Activated CD8-positive, alpha-beta T cell treated with anti-CD3 and anti-CD28 coated beads for 36 hours (primary cell): ENCODE data around the gene UVRAG. TPM values are rescaled to one million over a fixed set of nuclear protein-coding genes. Genes with fewer than 3 reads are reported as not detected.

Experiments used
- ATAC-seq: fragments of 200-7000 bp; cut with Tn5 transposase; one replicate; pipeline ENCODE4 v1.10.0; 2021; ENCODE audit warnings: mild to moderate bottlenecking, moderate library complexity
- CTCF ChIA-PET: fragments of 350-600 bp; sonication (Branson Sonifier 250); formaldehyde crosslinking; loops from one replicate; lab custom pipeline; 2021; ENCODE audit warnings: antibody characterized with exemption; lab: Charles Lee
- POLR2A ChIA-PET: fragments of 350-600 bp; sonication (Branson Sonifier 250); formaldehyde crosslinking; loops from one replicate; lab custom pipeline; 2021; ENCODE audit warnings: antibody characterized with exemption; lab: Charles Lee
- DNase-seq: peaks from one replicate; pipeline ENCODE4 v3.0.0-alpha.2; 2020
- H3K27ac Mint-ChIP-seq: one replicate; pipeline ENCODE4 v1.8.0; 2021; ENCODE audit warnings: mild to moderate bottlenecking, mixed read lengths
- H3K27me3 Mint-ChIP-seq: one replicate; pipeline ENCODE4 v1.8.0; 2021; ENCODE audit warnings: mixed read lengths
- H3K36me3 Mint-ChIP-seq: one replicate; pipeline ENCODE4 v1.8.0; 2021; ENCODE audit warnings: low read depth, mixed read lengths
- H3K4me1 Mint-ChIP-seq: one replicate; pipeline ENCODE4 v1.8.0; 2021; ENCODE audit warnings: low read depth, mixed read lengths
- H3K4me3 Mint-ChIP-seq: one replicate; pipeline ENCODE4 v1.8.0; 2021; ENCODE audit warnings: mild to moderate bottlenecking, moderate library complexity, mixed read lengths
- H3K9me3 Mint-ChIP-seq: one replicate; pipeline ENCODE4 v1.8.0; 2021; ENCODE audit warnings: mixed read lengths
- CTCF ChIP-seq: fragments of 200-600 bp; IDR thresholded peaks from one replicate; pipeline ENCODE4 v1.8.0; 2022; ENCODE audit warnings: antibody characterized with exemption, mild to moderate bottlenecking
- intact Hi-C: fragments of 100-400 bp; cut with micrococcal nuclease; formaldehyde crosslinking; loops from one replicate; pipeline ENCODE4 v1.10.0; 2022
- total RNA-seq, 2 experiments: library from RNA; stranded (reverse); gene quantifications; one replicate each; pipeline ENCODE4 v1.2.3, GENCODE V29; 2021

Gene UVRAG
- total RNA-seq, 2 experiments from 2014 or later = 14.4 to 15.7 TPM

- no peaks in the 10 kb centered on the region for H3K9me3 Mint-ChIP-seq
- no peak overlapping the region for H3K27ac Mint-ChIP-seq
- ATAC-seq (no peak), DNase-seq (no peak)
- intact Hi-C loops = no loop called here
- no peak for TF ChIP-seq CTCF
- ChIA-PET CTCF (interaction anchor here (0.8 to 2.0 kb wide), 4 partner anchors 10 to 75 kb away, joined by 3 to 20 read pairs (median 5); no protein-coding TSS in a partner anchor), POLR2A (interaction anchor here (0.6 kb wide), 1 partner anchor 462 kb away, joined by 3 read pairs; no protein-coding TSS in a partner anchor)
- H3K4me3 Mint-ChIP-seq = no peak overlapping the region
- no peaks in the 10 kb centered on the region for H3K27me3 Mint-ChIP-seq
- no peaks in the 10 kb centered on the region for H3K4me1 Mint-ChIP-seq
- H3K36me3 Mint-ChIP-seq = no peaks in the 10 kb centered on the region
These were observed 21.8 kb upstream of the UVRAG start for GRCh38 chr11:75792997-75793800.

- Mint-ChIP-seq H3K36me3 (no peaks in the 10 kb centered on the region), H3K9me3 (no peaks in the 10 kb centered on the region), H3K4me1 (no peaks in the 10 kb centered on the region), H3K27me3 (no peaks in the 10 kb centered on the region), H3K4me3 (no peak overlapping the region), H3K27ac (no peak overlapping the region)
- no peak for TF ChIP-seq CTCF
- CTCF ChIA-PET = interaction anchor here (0.8 to 2.0 kb wide), 4 partner anchors 9 to 74 kb away, joined by 3 to 20 read pairs (median 5); no protein-coding TSS in a partner anchor
- POLR2A ChIA-PET = no interaction called here
- DNase-seq (no peak), ATAC-seq (no peak)
- intact Hi-C loops = no loop called here
These were observed 21.0 kb upstream of the UVRAG start for GRCh38 chr11:75793966-75794365.

GRCh38 chr11:75795276-75796090, 19.5 kb upstream of the UVRAG start:
- ATAC-seq = no peak
- POLR2A ChIA-PET = no interaction called here
- Mint-ChIP-seq H3K4me3 (no peak overlapping the region), H3K27me3 (no peaks in the 10 kb centered on the region), H3K27ac (no peak overlapping the region), H3K9me3 (no peaks in the 10 kb centered on the region), H3K36me3 (no peaks in the 10 kb centered on the region), H3K4me1 (no peaks in the 10 kb centered on the region)
- DNase-seq = no peak
- TF ChIP-seq CTCF = no peak
- CTCF ChIA-PET = interaction anchor here (0.7 kb wide), 1 partner anchor 357 kb away, joined by 3 read pairs; no protein-coding TSS in a partner anchor
- intact Hi-C loops = no loop called here

GRCh38 chr11:75796091-75796435, 18.9 kb upstream of the UVRAG start:
- ChIA-PET POLR2A (no interaction called here), CTCF (interaction anchor here (0.7 kb wide), 1 partner anchor 356 kb away, joined by 3 read pairs; no protein-coding TSS in a partner anchor)
- Mint-ChIP-seq H3K27me3 (no peaks in the 10 kb centered on the region), H3K4me3 (no peak overlapping the region), H3K36me3 (no peaks in the 10 kb centered on the region), H3K27ac (no peak overlapping the region), H3K9me3 (no peaks in the 10 kb centered on the region), H3K4me1 (no peaks in the 10 kb centered on the region)
- ATAC-seq (no peak), DNase-seq (no peak)
- intact Hi-C loops = no loop called here
- no peak for TF ChIP-seq CTCF

- ATAC-seq = no peak
- H3K27ac Mint-ChIP-seq = no peak overlapping the region
- H3K4me1 Mint-ChIP-seq = no peaks in the 10 kb centered on the region
- ChIA-PET POLR2A (no interaction called here), CTCF (no interaction called here)
- no peak for TF ChIP-seq CTCF
- no peaks in the 10 kb centered on the region for H3K27me3 Mint-ChIP-seq
- no peak for DNase-seq
- no peaks in the 10 kb centered on the region for H3K36me3 Mint-ChIP-seq
- intact Hi-C loops = no loop called here
- H3K9me3 Mint-ChIP-seq = no peaks in the 10 kb centered on the region
- no peak overlapping the region for H3K4me3 Mint-ChIP-seq
These were observed 17.9 kb upstream of the UVRAG start for GRCh38 chr11:75797116-75797515.
